Activated CD8-positive, alpha-beta memory T cell treated with anti-CD3 and anti-CD28 coated beads for 48 hours (primary cell): ENCODE data around the gene MDM2.
"Not testable (repeated sequence)": the region's sequence is repeated elsewhere in the genome, so short reads cannot be mapped to it uniquely, and the experiment has no call there.

Experiments used
- DNase-seq, 3 experiments: peaks; one replicate each; pipeline ENCODE4 v3.0.0-alpha.2; 2020; ENCODE audit warnings: low read depth in 2 of 3, low spot score in 2 of 3

Gene MDM2

GRCh38 chr12:68850390-68850789 is 42.4 kb downstream of the MDM2 start:
- no peak for DNase-seq

- DNase-seq: no peak
Measured at GRCh38 chr12:68851592-68852306, 43.8 kb downstream of the MDM2 start.

GRCh38 chr12:68853396-68854077 is 45.6 kb downstream of the MDM2 start:
- no peak for DNase-seq

GRCh38 chr12:68854078-68854468 is 46.1 kb downstream of the MDM2 start:
- DNase-seq: no peak

GRCh38 chr12:68854554-68854953 is 46.6 kb downstream of the MDM2 start:
- DNase-seq: no peak

- no peak for DNase-seq
Measured at GRCh38 chr12:68855111-68855510, 47.1 kb downstream of the MDM2 start.

GRCh38 chr12:68855771-68856170 is 47.8 kb downstream of the MDM2 start:
- DNase-seq: no peak

GRCh38 chr12:68856510-68856909 is 48.5 kb downstream of the MDM2 start:
- DNase-seq: no peak

- no peak for DNase-seq
Measured at GRCh38 chr12:68861890-68862289, 53.9 kb downstream of the MDM2 start.

GRCh38 chr12:68863109-68863770 is 55.3 kb downstream of the MDM2 start:
- no peak for DNase-seq

GRCh38 chr12:68863886-68864454 is 56.0 kb downstream of the MDM2 start:
- DNase-seq: not testable (repeated sequence)

- DNase-seq: no peak
Measured at GRCh38 chr12:68864604-68865003, 56.6 kb downstream of the MDM2 start.

- DNase-seq: no peak
Measured at GRCh38 chr12:68865399-68866164, 57.6 kb downstream of the MDM2 start.

- DNase-seq: no peak
Measured at GRCh38 chr12:68866950-68867349, 59.0 kb downstream of the MDM2 start.

- no peak for DNase-seq
Measured at GRCh38 chr12:68867606-68868005, 59.6 kb downstream of the MDM2 start.

GRCh38 chr12:68868043-68868790 is 60.2 kb downstream of the MDM2 start:
- DNase-seq: no peak

GRCh38 chr12:68870011-68870410 is 62.0 kb downstream of the MDM2 start:
- no peak for DNase-seq

GRCh38 chr12:68870443-68870842 is 62.5 kb downstream of the MDM2 start:
- DNase-seq: no peak

GRCh38 chr12:68871396-68871795 is 63.4 kb downstream of the MDM2 start:
- no peak for DNase-seq

- no peak for DNase-seq
Measured at GRCh38 chr12:68871921-68872320, 63.9 kb downstream of the MDM2 start.
